GM12878 (cell line): ENCODE results near the gene KMO. TPM values are rescaled to one million over a fixed set of nuclear protein-coding genes. Genes with fewer than 3 reads are reported as not detected.

Experiments used
- ASH2L ChIP-seq: fragments of 300-600, 200-600 bp; sonication (generic); IDR thresholded peaks from 2 replicates; pipeline ENCODE4 v1.6.1; 2017; ENCODE audit warnings: low read depth, mild to moderate bottlenecking, borderline replicate concordance
- E2F4 ChIP-seq: IDR thresholded peaks from 2 replicates; pipeline ENCODE4 v1.6.1; 2012; ENCODE audit warnings: low read depth, low read length, improper control_type of control experiment
- E2F8 ChIP-seq: fragments of 450-650 bp; IDR thresholded peaks from 2 replicates; pipeline ENCODE4 v1.6.1; 2018; ENCODE audit warnings: mild to moderate bottlenecking, low read depth, moderate library complexity; ENCODE audit not compliant: partially characterized antibody
- EZH2 ChIP-seq: IDR thresholded peaks from 2 replicates; pipeline ENCODE4 v1.6.1; 2012; ENCODE audit warnings: low read depth, mild to moderate bottlenecking, control low read depth, inconsistent platforms, low read length, borderline replicate concordance; ENCODE audit not compliant: control insufficient read depth
- FOXK2 ChIP-seq: fragments of 450-650 bp; IDR thresholded peaks from 2 replicates; pipeline ENCODE4 v1.6.1; 2017; ENCODE audit warnings: mild to moderate bottlenecking, moderate library complexity
- HDAC6 ChIP-seq: fragments of 200-600 bp; sonication (generic); IDR thresholded peaks from one replicate; pipeline ENCODE4 v1.8.0; 2017; ENCODE audit warnings: antibody characterized with exemption; ENCODE audit not compliant: unreplicated experiment
- IKZF1 ChIP-seq: fragments of 450-650 bp; conservative IDR thresholded peaks from 2 replicates; pipeline ENCODE4 v1.6.1; 2017; ENCODE audit warnings: antibody characterized with exemption, mild to moderate bottlenecking
- JUND ChIP-seq: IDR thresholded peaks from 2 replicates; pipeline ENCODE4 v1.6.1; 2012; ENCODE audit warnings: low read depth, mild to moderate bottlenecking, low read length, improper control_type of control experiment, moderate library complexity
- KLF5 ChIP-seq: fragments of 450-650 bp; IDR thresholded peaks from 2 replicates; pipeline ENCODE4 v1.6.1; 2014; ENCODE audit warnings: mild to moderate bottlenecking; ENCODE audit not compliant: partially characterized antibody
- MYC ChIP-seq: IDR thresholded peaks from 2 replicates; pipeline ENCODE4 v1.6.1; 2011; ENCODE audit warnings: mild to moderate bottlenecking, low read length, moderate library complexity, inconsistent platforms; ENCODE audit not compliant: insufficient read depth, insufficient replicate concordance, insufficient read length, severe bottlenecking
- NBN ChIP-seq: fragments of 450-650 bp; IDR thresholded peaks from 2 replicates; pipeline ENCODE4 v1.6.1; 2016
- NFIC ChIP-seq: IDR thresholded peaks from 2 replicates; pipeline ENCODE4 v1.6.1; 2012; ENCODE audit warnings: low read depth, mild to moderate bottlenecking, inconsistent platforms, low read length, moderate library complexity
- PBX3 ChIP-seq: IDR thresholded peaks from 2 replicates; pipeline ENCODE4 v1.6.1; 2011; ENCODE audit warnings: mild to moderate bottlenecking, low read depth, low read length, moderate library complexity; ENCODE audit not compliant: insufficient replicate concordance
- POLR2AphosphoS5 ChIP-seq: IDR thresholded peaks from 2 replicates; pipeline ENCODE4 v1.6.1; 2011; ENCODE audit warnings: mild to moderate bottlenecking, low read length, inconsistent platforms
- RAD21 ChIP-seq: IDR thresholded peaks from 2 replicates; pipeline ENCODE4 v1.6.1; 2011; ENCODE audit warnings: mild to moderate bottlenecking, low read depth, low read length, moderate library complexity; ENCODE audit not compliant: insufficient read depth
- RB1 ChIP-seq: fragments of 450-650 bp; formaldehyde crosslinking; IDR thresholded peaks from 2 replicates; pipeline ENCODE4 v1.6.1; 2017; ENCODE audit warnings: mild to moderate bottlenecking, borderline replicate concordance
- RELB ChIP-seq: fragments of 450-650 bp; IDR thresholded peaks from 2 replicates; pipeline ENCODE4 v1.6.1; 2017; ENCODE audit warnings: low read depth, mild to moderate bottlenecking, moderate library complexity
- SMC3 ChIP-seq: IDR thresholded peaks from 2 replicates; pipeline ENCODE4 v1.6.1; 2011; ENCODE audit warnings: low read length, improper control_type of control experiment, borderline replicate concordance
- TCF7 ChIP-seq: IDR thresholded peaks from 2 replicates; pipeline ENCODE4 v1.6.1; 2014; ENCODE audit warnings: antibody characterized with exemption, borderline replicate concordance
- ZBTB11 ChIP-seq: fragments of 450-650 bp; formaldehyde crosslinking; IDR thresholded peaks from 2 replicates; pipeline ENCODE4 v1.5.0; 2022; ENCODE audit warnings: mild to moderate bottlenecking, missing genetic modification characterization
- ZNF274 ChIP-seq: IDR thresholded peaks from one replicate; pipeline ENCODE4 v1.8.0; 2011; ENCODE audit not compliant: insufficient read length, insufficient read depth
- polyA plus RNA-seq, 11 experiments: library from polyadenylated mRNA; depleted of rRNA in 4 of 11; unstranded in 6 of 11; stranded (reverse) in 5 of 11; fragments of >200 nt; fragmentation: Nextera tagmentation in 4 of 11; fragmentation: Illumina TruSeq in 1 of 11; extraction: Ambion mirVana in 4 of 11; extraction: Trizol in 1 of 11; gene quantifications; 1 replicate in 1 of 11; 2 replicates in 10 of 11; pipeline versions ENCODE4 v1.2.1 to v1.2.3, GENCODE V29; 2011 to 2016; ENCODE audit warnings: inconsistent platforms in 2 of 11, missing spikeins in 2 of 11, low read depth in 1 of 11
- total RNA-seq, 4 experiments: library from RNA; depleted of rRNA in 3 of 4; stranded (reverse); fragments of >200 nt in 3 of 4; fragmentation: Illumina TruSeq in 1 of 4; extraction: Trizol in 1 of 4; gene quantifications; 2 replicates each; pipeline versions ENCODE4 v1.2.1 to v1.2.3, GENCODE V29; 2013 to 2021

The KMO gene
- total and polyA plus RNA-seq, 10 of the 15 experiments (the other 5 are each of a cell fraction or from before 2014, with no cell fraction given) = 0.68 to 5.9 (median 1.5) TPM

GRCh38 chr1:241611063-241611462 lies 78.9 kb downstream of the KMO start (continued):
- TF ChIP-seq PBX3 (peak; percentile 21), HDAC6 (no peak), E2F4 (no peak), NFIC (no peak), E2F8 (no peak), ZBTB11 (CRISPR knock-in tag) (no peak), RELB (no peak), FOXK2 (no peak), JUND (no peak), NBN (no peak), EZH2 (no peak), MYC (no peak), ASH2L (no peak), IKZF1 (no peak), RAD21 (peak; percentile 80), RB1 (no peak), TCF7 (no peak), SMC3 (peak; percentile 53; the same call in 1 of the 2 replicates), ZNF274 (no peak), POLR2AphosphoS5 (no peak), KLF5 (no peak)
